ENCODE measurements around the gene ANKRD9. TPM values are rescaled to one million over a fixed set of nuclear protein-coding genes. Genes with fewer than 3 reads are reported as not detected.

Gene ANKRD9
- total and polyA plus RNA-seq, 10 of the 15 experiments (the other 5 are each of a cell fraction or from before 2014, with no cell fraction given), result 0.03 to 3.6 (median 0.49) TPM

- Histone ChIP-seq H3K36me3 (ENCODE audit: control insufficient read depth in 2 of 2, insufficient read depth in 2 of 2, low read length in 1 of 2) (no peaks in the 10 kb centered on the region), H3K4me2 (ENCODE audit: control insufficient read depth, insufficient read depth) (no peak overlapping the region), H4K20me1 (ENCODE audit: control insufficient read depth, insufficient read depth) (no peaks in the 10 kb centered on the region), H3K27ac (ENCODE audit: control insufficient read depth, insufficient read depth) (no peak overlapping the region), H3K4me3 (no peak overlapping the region), H3K79me2 (ENCODE audit: control insufficient read depth, insufficient read depth, low read length) (no peaks in the 10 kb centered on the region), H3K9me3 (replicated peaks; ENCODE audit: control insufficient read depth, insufficient read depth, low read length) (no peaks in the 10 kb centered on the region), H2AFZ (ENCODE audit: control insufficient read depth, low read depth, low read length) (no peak overlapping the region), H3K27me3 (replicated peaks in 1 of 2; ENCODE audit: control insufficient read depth in 2 of 2, insufficient read depth in 2 of 2, low read length in 1 of 2) (no peaks in the 10 kb centered on the region), H3K4me1 (ENCODE audit: control insufficient read depth, insufficient read depth, low read length) (no peaks in the 10 kb centered on the region), H3K9ac (ENCODE audit: control insufficient read depth, insufficient read depth, low read length) (no peak overlapping the region)
- intact Hi-C loops (cut with micrococcal nuclease; ENCODE audit: unreplicated experiment), result no loop called here
- ChIA-PET POLR2A (no interaction called here), CTCF (no interaction called here), SMC1A (ENCODE audit: uncharacterized antibody, unreplicated experiment) (no interaction called here), RAD21 (ENCODE audit: unreplicated experiment) (no interaction called here)
- TF ChIP-seq ZNF384 (IDR thresholded peaks at IDR 0.05; ENCODE audit: borderline replicate concordance, low read depth, low read length) (no peak), RCOR1 (conservative IDR thresholded peaks at IDR 0.05; ENCODE audit: low read depth, low read length) (no peak), BRCA1 (IDR thresholded peaks at IDR 0.05; ENCODE audit: low read depth, low read length) (no peak), RUNX3 (IDR thresholded peaks at IDR 0.05; ENCODE audit: low read length) (no peak)
- TF ChIP-seq, protein P1, sequence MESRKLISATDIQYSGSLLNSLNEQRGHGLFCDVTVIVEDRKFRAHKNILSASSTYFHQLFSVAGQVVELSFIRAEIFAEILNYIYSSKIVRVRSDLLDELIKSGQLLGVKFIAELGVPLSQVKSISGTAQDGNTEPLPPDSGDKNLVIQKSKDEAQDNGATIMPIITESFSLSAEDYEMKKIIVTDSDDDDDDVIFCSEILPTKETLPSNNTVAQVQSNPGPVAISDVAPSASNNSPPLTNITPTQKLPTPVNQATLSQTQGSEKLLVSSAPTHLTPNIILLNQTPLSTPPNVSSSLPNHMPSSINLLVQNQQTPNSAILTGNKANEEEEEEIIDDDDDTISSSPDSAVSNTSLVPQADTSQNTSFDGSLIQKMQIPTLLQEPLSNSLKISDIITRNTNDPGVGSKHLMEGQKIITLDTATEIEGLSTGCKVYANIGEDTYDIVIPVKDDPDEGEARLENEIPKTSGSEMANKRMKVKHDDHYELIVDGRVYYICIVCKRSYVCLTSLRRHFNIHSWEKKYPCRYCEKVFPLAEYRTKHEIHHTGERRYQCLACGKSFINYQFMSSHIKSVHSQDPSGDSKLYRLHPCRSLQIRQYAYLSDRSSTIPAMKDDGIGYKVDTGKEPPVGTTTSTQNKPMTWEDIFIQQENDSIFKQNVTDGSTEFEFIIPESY (IDR thresholded peaks at IDR 0.05), result no peak
- ATAC-seq, result no peak
- 87% methylated on average over 18 of the region's 18 CpGs for WGBS (ENCODE audit: insufficient coverage, insufficient replicate concordance, low lambda C conversion rate, missing lambda C conversion rate)
- no peak for DNase-seq (ENCODE audit: low read depth, low spot score)
- FAIRE-seq, result no peak
- in situ Hi-C loops (cut with MboI), result no loop called here
- BruUV-seq (replicated peaks), result no TSS peak
Observed at GRCh38 chr14:102490456-102490855, 19.1 kb downstream of the ANKRD9 start.

DNA sequence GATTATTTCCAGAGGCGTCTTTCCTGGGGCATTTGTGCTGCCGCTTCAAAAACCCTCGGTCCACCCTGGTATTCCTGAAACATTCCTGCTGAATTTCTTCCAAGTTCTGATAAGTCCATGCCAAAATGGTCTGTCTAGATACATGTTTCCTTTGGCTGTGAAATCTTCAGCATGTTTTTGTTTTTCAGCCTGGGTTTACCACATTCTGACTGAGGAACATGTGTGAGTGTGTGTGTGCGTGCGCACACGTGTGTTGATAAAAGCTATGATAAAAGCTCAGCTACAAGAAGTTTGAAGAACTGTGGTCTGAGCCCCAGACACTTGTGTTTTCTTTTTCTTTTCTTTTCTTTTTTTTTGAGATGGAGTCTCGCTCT lies 22.4 kb downstream of the ANKRD9 start:
- POLR2A ChIA-PET, result no interaction called here
- DNase-seq (ENCODE audit: low read depth, low spot score) (no peak), FAIRE-seq (no peak), ATAC-seq (no peak)
- Histone ChIP-seq H2AFZ (ENCODE audit: control insufficient read depth, low read depth, low read length) (no peak overlapping the region), H3K4me1 (ENCODE audit: control insufficient read depth, insufficient read depth, low read length) (no peaks in the 10 kb centered on the region), H3K27me3 (replicated peaks in 1 of 2; ENCODE audit: control insufficient read depth in 2 of 2, insufficient read depth in 2 of 2, low read length in 1 of 2) (no peaks in the 10 kb centered on the region), H3K4me2 (ENCODE audit: control insufficient read depth, insufficient read depth) (no peak overlapping the region), H3K9ac (ENCODE audit: control insufficient read depth, insufficient read depth, low read length) (no peak overlapping the region), H3K79me2 (ENCODE audit: control insufficient read depth, insufficient read depth, low read length) (no peaks in the 10 kb centered on the region), H3K4me3 (no peak overlapping the region), H4K20me1 (ENCODE audit: control insufficient read depth, insufficient read depth) (no peaks in the 10 kb centered on the region), H3K36me3 (ENCODE audit: control insufficient read depth in 2 of 2, insufficient read depth in 2 of 2, low read length in 1 of 2) (no peaks in the 10 kb centered on the region), H3K27ac (ENCODE audit: control insufficient read depth, insufficient read depth) (no peak overlapping the region), H3K9me3 (replicated peaks; ENCODE audit: control insufficient read depth, insufficient read depth, low read length) (no peaks in the 10 kb centered on the region)
- WGBS (ENCODE audit: insufficient coverage, insufficient replicate concordance, low lambda C conversion rate, missing lambda C conversion rate), result 92% methylated on average over 7 of the region's 7 CpGs
- SMC1A ChIA-PET (ENCODE audit: uncharacterized antibody, unreplicated experiment), result no interaction called here
- RAD21 ChIA-PET (ENCODE audit: unreplicated experiment), result no interaction called here
- CTCF ChIA-PET, result no interaction called here
- BruUV-seq (replicated peaks), result no TSS peak
- in situ Hi-C loops (cut with MboI) (no loop called here), intact Hi-C loops (cut with micrococcal nuclease; ENCODE audit: unreplicated experiment) (no loop called here)
- TF ChIP-seq SMAD1 (IDR thresholded peaks at IDR 0.05; ENCODE audit: low read depth, partially characterized antibody) (no peak), MEF2A (IDR thresholded peaks at IDR 0.05; ENCODE audit: insufficient read depth, low read depth, low read length) (no peak)
- TF ChIP-seq, protein P2, sequence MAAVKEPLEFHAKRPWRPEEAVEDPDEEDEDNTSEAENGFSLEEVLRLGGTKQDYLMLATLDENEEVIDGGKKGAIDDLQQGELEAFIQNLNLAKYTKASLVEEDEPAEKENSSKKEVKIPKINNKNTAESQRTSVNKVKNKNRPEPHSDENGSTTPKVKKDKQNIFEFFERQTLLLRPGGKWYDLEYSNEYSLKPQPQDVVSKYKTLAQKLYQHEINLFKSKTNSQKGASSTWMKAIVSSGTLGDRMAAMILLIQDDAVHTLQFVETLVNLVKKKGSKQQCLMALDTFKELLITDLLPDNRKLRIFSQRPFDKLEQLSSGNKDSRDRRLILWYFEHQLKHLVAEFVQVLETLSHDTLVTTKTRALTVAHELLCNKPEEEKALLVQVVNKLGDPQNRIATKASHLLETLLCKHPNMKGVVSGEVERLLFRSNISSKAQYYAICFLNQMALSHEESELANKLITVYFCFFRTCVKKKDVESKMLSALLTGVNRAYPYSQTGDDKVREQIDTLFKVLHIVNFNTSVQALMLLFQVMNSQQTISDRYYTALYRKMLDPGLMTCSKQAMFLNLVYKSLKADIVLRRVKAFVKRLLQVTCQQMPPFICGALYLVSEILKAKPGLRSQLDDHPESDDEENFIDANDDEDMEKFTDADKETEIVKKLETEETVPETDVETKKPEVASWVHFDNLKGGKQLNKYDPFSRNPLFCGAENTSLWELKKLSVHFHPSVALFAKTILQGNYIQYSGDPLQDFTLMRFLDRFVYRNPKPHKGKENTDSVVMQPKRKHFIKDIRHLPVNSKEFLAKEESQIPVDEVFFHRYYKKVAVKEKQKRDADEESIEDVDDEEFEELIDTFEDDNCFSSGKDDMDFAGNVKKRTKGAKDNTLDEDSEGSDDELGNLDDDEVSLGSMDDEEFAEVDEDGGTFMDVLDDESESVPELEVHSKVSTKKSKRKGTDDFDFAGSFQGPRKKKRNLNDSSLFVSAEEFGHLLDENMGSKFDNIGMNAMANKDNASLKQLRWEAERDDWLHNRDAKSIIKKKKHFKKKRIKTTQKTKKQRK (IDR thresholded peaks at IDR 0.05; ENCODE audit: low read depth, low read length), result no peak
- TF ChIP-seq, protein P1 (IDR thresholded peaks at IDR 0.05), result no peak
- TF ChIP-seq, protein P3, sequence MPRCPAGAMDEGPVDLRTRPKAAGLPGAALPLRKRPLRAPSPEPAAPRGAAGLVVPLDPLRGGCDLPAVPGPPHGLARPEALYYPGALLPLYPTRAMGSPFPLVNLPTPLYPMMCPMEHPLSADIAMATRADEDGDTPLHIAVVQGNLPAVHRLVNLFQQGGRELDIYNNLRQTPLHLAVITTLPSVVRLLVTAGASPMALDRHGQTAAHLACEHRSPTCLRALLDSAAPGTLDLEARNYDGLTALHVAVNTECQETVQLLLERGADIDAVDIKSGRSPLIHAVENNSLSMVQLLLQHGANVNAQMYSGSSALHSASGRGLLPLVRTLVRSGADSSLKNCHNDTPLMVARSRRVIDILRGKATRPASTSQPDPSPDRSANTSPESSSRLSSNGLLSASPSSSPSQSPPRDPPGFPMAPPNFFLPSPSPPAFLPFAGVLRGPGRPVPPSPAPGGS (IDR thresholded peaks at IDR 0.05; ENCODE audit: borderline replicate concordance, insufficient read depth, low read depth, low read length, poor library complexity, severe bottlenecking), result no peak

Data from GM12878 (cell line).